Amniotic stem cell (primary cell): ENCODE measurements around the gene SSBP2.
"Not testable (repeated sequence)": the region's sequence is repeated elsewhere in the genome, so short reads cannot be mapped to it uniquely, and the experiment has no call there.

Source experiments
- DNase-seq: peaks from one replicate; lab custom pipeline; 2025; lab: John Stamatoyannopoulos, UW

The SSBP2 gene

DNA sequence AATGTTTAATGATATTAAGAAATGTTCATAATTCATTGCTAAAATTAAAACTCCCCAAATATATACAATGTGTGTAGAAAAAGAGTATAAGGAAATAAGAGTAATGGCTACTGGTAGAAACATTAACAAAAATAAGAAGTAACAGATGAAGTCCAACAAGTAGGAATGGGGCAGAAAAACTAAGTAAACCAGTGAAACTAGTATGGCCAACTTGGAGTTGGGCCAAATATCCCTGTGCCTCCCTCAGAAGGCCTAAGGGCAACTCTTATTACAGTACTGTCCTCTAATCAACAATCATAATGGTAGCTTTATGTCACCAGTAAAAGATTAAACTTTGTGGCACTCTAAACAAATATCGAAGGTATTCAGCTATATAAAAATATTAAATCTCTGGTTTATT is 93.5 kb downstream of the SSBP2 start:
- DNase-seq, result no peak

GRCh38 chr5:81656783-81657182 is 94.1 kb downstream of the SSBP2 start:
- no peak for DNase-seq

DNA sequence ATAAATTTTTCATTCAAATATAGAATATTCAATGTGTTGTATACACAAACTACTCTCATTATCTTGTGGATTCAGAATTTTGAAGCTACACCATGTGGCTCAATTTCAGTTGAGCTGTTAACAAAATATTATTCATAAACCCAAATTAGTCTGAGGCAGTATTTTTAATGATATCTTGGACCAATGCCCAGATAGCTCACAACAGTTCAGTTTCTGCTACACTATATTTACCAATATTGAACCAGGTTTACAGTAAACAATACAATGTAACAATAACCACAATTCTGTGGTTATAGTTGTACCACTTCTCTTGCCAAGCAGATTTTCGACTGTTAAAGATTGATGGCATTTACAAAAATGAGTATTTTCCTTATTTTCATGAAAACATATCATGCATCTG is 99.9 kb downstream of the SSBP2 start:
- no peak for DNase-seq

DNA sequence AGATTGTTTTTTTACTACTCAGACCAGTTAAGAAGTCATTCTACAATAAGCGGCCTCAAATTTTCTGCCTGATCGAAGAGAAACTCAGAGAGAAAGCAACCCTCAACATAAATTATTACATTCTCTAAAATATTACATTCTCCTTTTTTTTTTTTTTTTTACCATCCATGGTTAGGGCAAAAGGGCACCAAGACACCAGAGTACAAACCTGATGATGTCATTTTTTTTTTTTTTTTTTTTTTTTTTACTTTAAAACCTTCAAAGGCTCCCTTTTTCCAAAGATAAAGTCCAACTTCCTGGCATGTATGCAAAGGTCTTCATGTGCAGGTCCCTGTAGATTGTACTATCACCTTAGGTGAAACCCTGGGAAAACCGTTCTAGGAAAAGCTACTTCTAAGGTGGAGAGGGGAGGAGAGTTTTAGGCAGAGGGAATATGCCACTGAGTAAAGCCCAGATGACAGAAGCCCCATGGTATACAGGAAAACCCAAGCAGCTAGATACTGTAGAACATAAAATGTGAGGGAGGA is 104.4 kb downstream of the SSBP2 start:
- DNase-seq, result no peak

- DNase-seq, result no peak
Observed at GRCh38 chr5:81642210-81642609, 108.7 kb downstream of the SSBP2 start.

GRCh38 chr5:81639556-81639955 is 111.3 kb downstream of the SSBP2 start:
- DNase-seq, result no peak

GRCh38 chr5:81638471-81638870 is 112.4 kb downstream of the SSBP2 start:
- DNase-seq, result no peak

- DNase-seq, result no peak
Observed at GRCh38 chr5:81633891-81634290, 117.0 kb downstream of the SSBP2 start.

DNA sequence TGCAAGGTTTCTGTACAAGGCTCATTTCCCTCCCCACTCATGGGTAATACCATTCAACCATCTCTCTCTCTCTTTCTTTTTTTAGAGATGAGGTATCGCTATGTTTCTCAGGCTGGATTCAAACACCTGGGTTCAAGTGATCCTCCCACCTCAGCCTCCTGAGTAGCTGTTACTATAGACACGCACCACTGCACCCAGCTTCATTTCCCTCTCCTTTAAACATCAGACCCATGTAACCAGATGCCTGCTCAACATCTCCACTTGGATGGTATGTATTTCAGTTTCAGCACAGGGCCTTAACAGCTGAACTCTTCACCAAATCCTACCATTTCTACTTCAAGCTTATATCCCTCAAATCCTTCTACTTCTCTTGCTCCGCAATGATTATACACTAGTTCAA is 117.4 kb downstream of the SSBP2 start:
- DNase-seq, result no peak

- DNase-seq, result no peak
Observed at GRCh38 chr5:81632679-81633078, 118.2 kb downstream of the SSBP2 start.

GRCh38 chr5:81631621-81632020 is 119.3 kb downstream of the SSBP2 start:
- no peak for DNase-seq

DNA sequence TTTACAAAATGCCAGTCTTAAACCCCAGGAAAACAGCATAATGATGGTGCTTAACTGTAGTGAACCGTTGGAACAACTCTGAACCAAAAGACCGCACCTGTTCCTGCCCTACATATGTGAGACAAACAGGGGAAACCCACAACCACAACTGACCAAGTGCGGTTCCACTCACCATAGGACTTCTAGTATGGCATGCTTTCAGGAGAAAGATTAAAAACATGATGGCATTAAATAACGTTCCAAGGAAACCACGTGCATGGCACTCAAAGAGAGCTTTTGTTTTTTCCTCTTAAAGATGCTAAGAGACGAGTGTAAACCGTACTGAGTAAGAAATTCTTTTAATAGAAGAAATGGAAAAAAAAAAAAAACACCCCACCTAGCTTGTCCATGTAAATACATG is 119.8 kb downstream of the SSBP2 start:
- no peak for DNase-seq

DNA sequence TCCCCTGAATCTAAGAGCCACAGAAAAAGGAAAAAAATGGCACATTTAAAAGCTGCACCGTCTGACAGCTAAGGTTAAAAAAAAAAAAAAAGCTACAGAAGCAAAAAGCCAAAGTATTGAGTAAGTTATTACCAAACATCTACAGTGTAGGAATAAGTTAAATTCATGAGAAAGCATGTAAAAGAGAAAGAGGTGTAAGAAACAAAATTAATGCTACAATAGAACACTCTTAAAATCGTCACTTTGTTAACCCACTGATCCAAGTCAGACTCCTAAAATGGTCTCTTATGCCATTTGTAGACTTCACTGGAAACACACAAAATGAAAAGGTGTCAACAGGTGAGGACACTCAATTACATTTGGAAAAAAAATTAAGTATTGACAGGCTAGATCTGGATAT is 120.2 kb downstream of the SSBP2 start:
- no peak for DNase-seq

- no peak for DNase-seq
Observed at GRCh38 chr5:81629986-81630385, 120.9 kb downstream of the SSBP2 start.

GRCh38 chr5:81628061-81628460 is 122.8 kb downstream of the SSBP2 start:
- not testable (repeated sequence) for DNase-seq

DNA sequence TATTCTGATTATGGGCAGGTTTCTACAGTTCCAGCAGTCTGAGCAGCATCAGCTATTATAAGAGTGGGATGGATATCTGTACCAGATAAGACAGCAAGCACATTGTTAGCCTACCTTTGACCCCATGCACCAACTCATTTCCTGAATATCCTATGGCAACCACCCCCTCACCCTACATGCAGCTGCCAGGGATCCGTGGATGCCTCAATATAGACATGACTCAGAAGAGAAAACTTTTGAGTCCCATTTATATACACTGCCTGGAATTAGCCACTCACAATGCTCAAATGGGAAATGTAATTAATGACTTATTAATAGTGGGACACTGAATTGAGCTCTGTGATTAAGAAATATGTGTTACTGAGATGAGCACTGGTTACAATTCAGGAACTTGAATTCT is 124.4 kb downstream of the SSBP2 start:
- DNase-seq, result peak; percentile 19

GRCh38 chr5:81609810-81610375 is 141.0 kb downstream of the SSBP2 start:
- no peak for DNase-seq

GRCh38 chr5:81608976-81609375 is 141.9 kb downstream of the SSBP2 start:
- DNase-seq, result no peak

GRCh38 chr5:81607693-81608092 is 143.2 kb downstream of the SSBP2 start:
- no peak for DNase-seq

DNA sequence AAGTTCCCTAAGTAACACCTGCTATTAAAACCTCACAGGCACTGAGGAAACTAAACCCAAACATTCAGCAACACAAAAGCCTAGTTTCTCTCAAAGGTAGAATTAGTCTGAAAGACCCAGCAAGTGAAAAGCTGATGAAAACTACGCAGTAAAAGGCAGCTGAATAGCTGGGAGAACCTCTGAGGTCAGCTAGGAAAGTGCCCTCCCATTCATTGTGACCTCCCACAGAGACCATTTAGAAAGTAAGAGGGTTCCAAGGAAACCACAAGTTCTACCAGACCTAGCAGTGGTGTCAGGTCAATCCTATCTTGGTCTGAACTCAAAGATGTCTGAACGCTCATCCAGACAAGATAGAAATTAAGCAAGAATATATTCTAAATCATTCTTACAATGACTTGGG is 144.7 kb downstream of the SSBP2 start:
- DNase-seq, result no peak

GRCh38 chr5:81605299-81605698 is 145.6 kb downstream of the SSBP2 start:
- no peak for DNase-seq

GRCh38 chr5:81604193-81604592 is 146.7 kb downstream of the SSBP2 start:
- no peak for DNase-seq

GRCh38 chr5:81601919-81602318 is 149.0 kb downstream of the SSBP2 start:
- DNase-seq, result no peak

DNA sequence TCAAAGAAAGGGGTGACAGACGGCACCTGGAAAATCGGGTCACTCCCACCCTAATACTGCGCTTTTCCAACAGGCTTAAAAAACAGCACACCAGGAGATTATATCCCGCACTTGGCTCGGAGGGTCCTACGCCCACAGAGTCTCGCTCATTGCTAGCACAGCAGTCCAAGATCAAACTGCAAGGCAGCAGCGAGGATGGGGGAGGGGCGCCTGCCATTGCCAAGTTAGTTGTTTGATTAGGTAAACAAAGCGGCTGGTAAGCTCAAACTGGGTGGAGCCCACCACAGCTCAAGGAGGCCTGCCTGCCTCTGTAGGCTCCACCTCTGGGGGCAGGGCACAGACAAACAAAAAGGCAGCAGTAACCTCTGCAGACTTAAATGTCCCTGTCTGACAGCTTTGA is 158.8 kb downstream of the SSBP2 start:
- not testable (repeated sequence) for DNase-seq
